Transverse colon (tissue), 4 donors: ENCODE measurements around the gene IGF2BP1. TPM values are rescaled to one million over a fixed set of nuclear protein-coding genes. Genes with fewer than 3 reads are reported as not detected.
A peak's percentile ranks its signal among the peaks of the same experiment; 100 is the strongest.

Experiments used
- DNase-seq: peaks from one replicate; pipeline ENCODE4 v3.0.0-alpha.2; 2019
- H3K27ac ChIP-seq, 4 donors: fragments of 200-600 bp; sonication (generic); 2 replicates each; pipeline ENCODE4 v1.5.1; 2016 to 2018; ENCODE audit warnings: inconsistent platforms in 4 of 4
- H3K27me3 ChIP-seq: fragments of 200-600 bp; sonication (generic); 2 replicates; pipeline ENCODE4 v1.5.1; 2017; ENCODE audit warnings: inconsistent platforms
- H3K36me3 ChIP-seq, 4 donors: fragments of 200-600 bp; sonication (generic); 2 replicates each; pipeline ENCODE4 v1.5.1; 2017 to 2019; ENCODE audit warnings: inconsistent platforms in 4 of 4
- H3K4me1 ChIP-seq, 4 donors: fragments of 200-600 bp; sonication (generic); 2 replicates each; pipeline ENCODE4 v1.5.1; 2017 to 2020; ENCODE audit warnings: inconsistent platforms in 4 of 4
- H3K4me3 ChIP-seq, 4 donors: fragments of 200-600 bp; sonication (generic); 1 replicate in 1 of 4; 2 replicates in 3 of 4; pipeline versions ENCODE4 v1.5.1 to v1.6.1; 2017 to 2019; ENCODE audit warnings: inconsistent platforms in 4 of 4
- H3K9me3 ChIP-seq, 2 donors: fragments of 200-600 bp; sonication (generic); 2 replicates each; pipeline ENCODE4 v1.5.1; 2017 to 2019; ENCODE audit warnings: inconsistent platforms in 2 of 2
- CTCF ChIP-seq, 5 experiments: fragments of 200-600 bp in 3 of 5; fragments of 450-650 bp in 2 of 5; sonication (generic) in 3 of 5; IDR thresholded peaks; 1 replicate in 2 of 5; 2 replicates in 3 of 5; pipeline ENCODE4 v1.5.1; 2016 to 2017; ENCODE audit warnings: antibody characterized with exemption in 5 of 5, inconsistent platforms in 3 of 5, mild to moderate bottlenecking in 2 of 5, moderate library complexity in 1 of 5
- EP300 ChIP-seq: sonication (generic); formaldehyde crosslinking; IDR thresholded peaks from one replicate; pipeline ENCODE4 v1.6.1; 2017; ENCODE audit warnings: antibody characterized with exemption, low read depth
- POLR2A ChIP-seq: fragments of 450-650 bp; IDR thresholded peaks from one replicate; pipeline ENCODE4 v1.6.1; 2016; ENCODE audit warnings: antibody characterized with exemption, mild to moderate bottlenecking, moderate library complexity
- POLR2AphosphoS5 ChIP-seq, 3 donors: sonication (generic); formaldehyde crosslinking; IDR thresholded peaks; one replicate each; pipeline ENCODE4 v1.6.1; 2016; ENCODE audit warnings: antibody characterized with exemption in 3 of 3
- WGBS, 2 donors: methylation state at CpG; one replicate each; pipeline ENCODE4 v1.1.5; 2018; ENCODE audit warnings: low coverage in 1 of 2; 5-methylcytosine and 5-hydroxymethylcytosine counted together
- in situ Hi-C, 4 donors: fragments of 200-750 bp; cut with MboI; loops; one replicate each; pipeline versions ENCODE4 v1.15.0 to v1.15.1; 2017; ENCODE audit warnings: low sequenced_read_pairs in 3 of 4, low pct_ligation_motif_present in 1 of 4, low pct_unique_long_range_greater_than_20kb in 1 of 4
- intact Hi-C: fragments of 100-400 bp; cut with DNase I; formaldehyde crosslinking; loops from one replicate; pipeline ENCODE4 v1.15.1; 2023; ENCODE audit warnings: low total_unique reads
- total RNA-seq, 4 donors: library from RNA; depleted of rRNA; stranded (reverse); fragments of >200 nt; gene quantifications; one replicate each; pipeline ENCODE4 v1.1.0, GENCODE V29; 2016

Gene IGF2BP1
- total RNA-seq, 4 donors from 2014 or later = under 0.01 TPM; not detected in 3

- no peaks in the 10 kb centered on the region for H3K9me3 ChIP-seq
- in situ Hi-C loops = no loop called here
- H3K36me3 ChIP-seq = no peaks in the 10 kb centered on the region
- intact Hi-C loops = no loop called here
- no peak overlapping the region for H3K4me3 ChIP-seq
- no peaks in the 10 kb centered on the region for H3K27me3 ChIP-seq
- WGBS, 2 donors = 82 to 87% methylated on average over 6 to 7 of the region's 7 CpGs
- H3K4me1 ChIP-seq = peaks cover 0 to 8% (median 4%) of the 10 kb centered on the region in 4 donors
- no peak overlapping the region for H3K27ac ChIP-seq
- no peak for TF ChIP-seq POLR2AphosphoS5 (IDR thresholded peaks at IDR 0.05)
- TF ChIP-seq CTCF (IDR thresholded peaks at IDR 0.05) = no peak
- no peak for TF ChIP-seq EP300
- TF ChIP-seq POLR2A = no peak
- DNase-seq = no peak
Observed at GRCh38 chr17:49089094-49089493, 91.9 kb downstream of the IGF2BP1 start.

GRCh38 chr17:49090878-49091594 lies 93.9 kb downstream of the IGF2BP1 start:
- DNase-seq = no peak
- no peaks in the 10 kb centered on the region for H3K9me3 ChIP-seq
- intact Hi-C loops (no loop called here), in situ Hi-C loops (no loop called here)
- H3K4me3 ChIP-seq = no peak overlapping the region
- 80 to 87% methylated on average over 1 to 10 of the region's 10 CpGs for WGBS, 2 donors
- H3K4me1 ChIP-seq = peaks cover 0 to 13% (median 4%) of the 10 kb centered on the region in 4 donors
- no peak overlapping the region for H3K27ac ChIP-seq
- H3K27me3 ChIP-seq = no peaks in the 10 kb centered on the region
- no peaks in the 10 kb centered on the region for H3K36me3 ChIP-seq
- no peak for TF ChIP-seq POLR2A
- TF ChIP-seq POLR2AphosphoS5 (IDR thresholded peaks at IDR 0.05) = no peak
- no peak for TF ChIP-seq EP300
- no peak for TF ChIP-seq CTCF (IDR thresholded peaks at IDR 0.05)

GRCh38 chr17:49093131-49093530 lies 95.9 kb downstream of the IGF2BP1 start:
- peaks cover 0 to 13% (median 4%) of the 10 kb centered on the region in 4 donors for H3K4me1 ChIP-seq
- H3K27ac ChIP-seq = peak overlapping the region in 1 of 4 donors; percentile 9
- no peaks in the 10 kb centered on the region for H3K27me3 ChIP-seq
- TF ChIP-seq POLR2A (no peak), POLR2AphosphoS5 (IDR thresholded peaks at IDR 0.05) (no peak), CTCF (IDR thresholded peaks at IDR 0.05) (no peak), EP300 (no peak)
- peak; percentile 32 for DNase-seq
- intact Hi-C loops (no loop called here), in situ Hi-C loops (no loop called here)
- WGBS, 2 donors = 12 to 57% methylated on average over 8 to 10 of the region's 10 CpGs
- no peaks in the 10 kb centered on the region for H3K36me3 ChIP-seq
- H3K4me3 ChIP-seq = no peak overlapping the region
- no peaks in the 10 kb centered on the region for H3K9me3 ChIP-seq

- in situ Hi-C loops (no loop called here), intact Hi-C loops (no loop called here)
- Histone ChIP-seq H3K27me3 (peaks cover 5% of the 10 kb centered on the region), H3K4me1 (peaks cover 0 to 16% (median 7%) of the 10 kb centered on the region in 4 donors), H3K27ac (peak overlapping the region in 3 of 4 donors; percentile 21 to 45 (median 31)), H3K36me3 (no peaks in the 10 kb centered on the region), H3K9me3 (no peaks in the 10 kb centered on the region), H3K4me3 (no peak overlapping the region)
- TF ChIP-seq CTCF (IDR thresholded peaks at IDR 0.05) (no peak), POLR2A (no peak), EP300 (no peak), POLR2AphosphoS5 (IDR thresholded peaks at IDR 0.05) (no peak)
- no peak for DNase-seq
Observed at GRCh38 chr17:49100601-49101000, 103.4 kb downstream of the IGF2BP1 start.
